GM19452 (cell line): ENCODE data around the gene TRIO.

Source experiments
- ATAC-seq: cut with Tn5 transposase; IDR thresholded peaks from one replicate; pipeline ENCODE4 v1.9.1; 2021; ENCODE audit not compliant: unreplicated experiment

The TRIO gene

GRCh38 chr5:14165375-14166106 lies 22.4 kb downstream of the TRIO start:
- ATAC-seq = no peak

GRCh38 chr5:14166437-14166836 lies 23.3 kb downstream of the TRIO start:
- ATAC-seq = no peak

- ATAC-seq = no peak
These were observed 24.2 kb downstream of the TRIO start for GRCh38 chr5:14167211-14167845.

GRCh38 chr5:14168144-14168792 lies 25.1 kb downstream of the TRIO start:
- ATAC-seq = peak; percentile 36

DNA sequence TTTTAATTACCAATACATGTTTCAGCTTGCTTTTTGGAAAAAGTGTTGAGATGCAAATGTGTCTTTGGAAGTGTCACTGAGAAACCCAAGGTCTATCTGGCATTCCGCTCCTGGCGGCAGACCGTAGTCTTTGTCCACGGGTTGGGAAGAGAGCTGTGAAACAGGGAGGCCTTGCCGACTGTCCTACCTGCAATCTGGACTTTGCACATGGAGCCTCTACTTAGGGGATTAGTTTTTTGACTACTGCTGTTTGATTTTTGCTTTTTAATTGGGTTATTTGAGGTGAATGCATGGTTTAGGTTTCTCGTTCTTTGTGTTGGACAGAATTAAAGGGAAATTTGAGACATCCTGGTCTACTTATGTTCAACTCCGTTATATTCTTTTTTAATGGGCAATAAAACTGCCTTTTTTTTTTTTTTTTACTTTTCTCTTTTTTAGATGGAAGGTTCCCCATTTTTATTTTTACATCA lies 25.7 kb downstream of the TRIO start:
- peak; percentile 2 for ATAC-seq

GRCh38 chr5:14171046-14171445 lies 27.9 kb downstream of the TRIO start:
- no peak for ATAC-seq

DNA sequence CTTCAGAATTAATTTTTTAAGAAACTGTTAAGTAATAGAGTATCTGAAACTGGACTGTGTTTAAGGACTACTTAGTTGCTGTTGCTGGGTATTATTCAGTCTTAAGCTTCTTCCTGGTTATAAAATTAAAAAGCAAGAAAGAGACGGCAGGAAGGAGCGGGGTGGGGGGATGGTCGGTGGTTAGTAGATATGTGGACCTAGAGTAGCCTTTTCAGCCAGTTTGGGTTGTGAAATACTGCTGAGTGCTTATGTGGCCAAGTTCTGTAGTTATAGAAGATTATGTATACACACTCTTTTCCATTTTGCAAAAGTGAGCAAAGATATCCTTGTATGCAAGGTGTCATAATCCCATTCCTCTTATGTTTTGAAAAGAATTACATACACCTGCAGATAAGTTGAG lies 28.5 kb downstream of the TRIO start:
- ATAC-seq = no peak

DNA sequence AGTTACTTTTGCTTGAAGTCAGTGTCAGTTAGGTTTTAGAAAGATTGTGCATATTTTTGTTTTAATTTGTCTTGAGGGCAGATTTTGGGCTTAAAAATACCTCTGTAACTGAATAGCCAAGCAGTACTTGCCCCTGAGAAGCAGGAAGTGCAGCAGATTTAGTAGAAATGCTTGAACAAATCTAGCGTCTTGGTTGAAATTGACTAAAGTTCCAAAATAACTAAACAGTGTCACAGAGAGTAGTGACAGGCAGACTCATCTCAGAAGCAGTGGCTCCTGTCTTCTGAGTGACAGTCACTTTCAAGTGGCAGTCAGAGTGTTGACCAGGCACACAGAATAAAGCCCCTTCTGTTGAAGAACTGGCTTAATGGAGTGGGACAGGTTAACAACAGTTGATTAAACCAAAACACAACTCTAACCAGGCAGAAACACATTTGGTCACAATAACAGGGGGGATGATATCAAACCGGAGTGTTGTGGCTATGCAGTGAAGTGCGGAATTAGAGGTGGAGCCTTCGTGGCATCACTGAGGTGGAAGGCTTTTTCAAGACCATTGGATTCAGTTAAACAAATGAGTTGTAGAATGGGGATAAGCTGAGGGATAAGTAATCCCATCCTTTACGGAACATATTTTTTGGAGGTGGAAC lies 29.1 kb downstream of the TRIO start:
- peak; percentile 52 for ATAC-seq

DNA sequence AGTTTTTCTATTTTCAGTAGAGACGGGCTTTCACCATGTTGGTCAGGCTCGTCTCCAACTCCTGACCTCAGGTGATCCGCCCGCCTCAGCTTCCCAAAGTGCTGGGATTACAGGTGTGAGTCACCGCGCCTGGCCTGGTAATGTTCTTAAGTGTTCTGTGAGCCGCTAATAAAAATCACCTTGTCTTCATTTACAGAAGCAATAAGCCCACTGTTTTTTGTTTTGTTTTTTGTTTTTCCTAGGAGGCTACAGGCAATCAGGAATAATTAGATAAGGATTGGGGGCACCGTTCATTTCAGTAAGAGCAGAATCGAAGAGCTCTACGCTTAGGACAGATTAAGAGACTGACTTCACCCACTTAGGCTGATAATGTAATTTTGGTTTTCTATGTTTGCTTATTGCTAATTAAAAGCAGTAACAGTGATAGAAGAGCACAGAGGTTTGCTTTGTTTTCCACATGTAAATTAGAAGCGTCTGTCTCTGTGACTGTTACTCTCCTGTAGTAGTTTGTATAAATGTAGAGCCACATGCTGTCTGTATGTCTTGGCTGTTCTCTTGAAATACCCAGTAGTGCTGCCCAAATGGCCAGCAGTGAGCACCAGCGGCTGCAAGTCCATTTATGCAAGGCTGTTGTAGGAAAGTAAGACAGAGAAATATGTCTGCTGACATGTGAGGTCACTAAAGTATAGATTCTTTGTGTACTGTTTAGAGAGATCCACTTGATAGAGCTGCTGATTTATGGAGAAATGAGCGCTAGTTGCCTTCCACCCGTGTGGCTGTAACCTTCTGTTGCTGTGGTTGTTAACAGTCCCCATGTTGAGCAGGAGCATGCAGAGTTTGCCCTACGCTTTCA lies 30.5 kb downstream of the TRIO start:
- ATAC-seq = peak; percentile 4

DNA sequence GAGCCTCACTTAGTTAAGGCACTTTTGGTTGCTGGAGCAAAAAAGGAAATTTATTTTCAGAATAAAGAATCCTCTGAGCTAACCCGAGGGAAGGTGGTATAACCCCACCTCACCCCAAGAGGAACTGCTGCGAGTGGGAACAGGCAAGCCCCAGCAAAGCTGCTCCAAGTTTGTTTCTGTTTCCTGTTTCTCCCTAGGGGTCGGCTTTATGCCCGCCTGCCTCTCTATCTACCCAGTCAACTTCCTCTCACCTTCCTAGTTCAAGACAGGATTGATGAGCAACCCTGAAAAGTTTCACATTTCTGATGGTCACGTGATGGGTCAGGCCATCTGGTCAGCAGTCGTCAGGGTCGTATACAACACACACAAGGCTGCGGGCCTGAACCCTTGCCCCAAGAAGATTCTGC lies 31.1 kb downstream of the TRIO start:
- ATAC-seq = peak; percentile 36

DNA sequence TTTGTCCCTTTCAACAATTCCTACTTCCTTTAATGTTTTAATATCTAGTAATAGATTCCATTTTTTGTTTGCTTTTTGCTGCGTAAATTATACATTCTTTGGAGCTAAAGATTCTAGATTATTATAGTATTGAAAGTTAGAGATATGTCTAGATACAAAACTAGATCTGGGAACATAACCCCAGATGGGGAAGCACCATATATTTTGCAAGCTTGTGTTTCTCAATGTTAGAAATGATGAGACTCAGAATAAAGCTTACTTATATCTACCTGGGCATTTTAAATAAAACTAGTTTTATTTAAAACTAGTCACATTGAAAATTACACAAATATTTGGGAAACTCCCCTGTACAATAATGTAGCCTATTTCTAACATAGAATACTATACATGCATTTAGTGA lies 32.2 kb downstream of the TRIO start:
- ATAC-seq = no peak

DNA sequence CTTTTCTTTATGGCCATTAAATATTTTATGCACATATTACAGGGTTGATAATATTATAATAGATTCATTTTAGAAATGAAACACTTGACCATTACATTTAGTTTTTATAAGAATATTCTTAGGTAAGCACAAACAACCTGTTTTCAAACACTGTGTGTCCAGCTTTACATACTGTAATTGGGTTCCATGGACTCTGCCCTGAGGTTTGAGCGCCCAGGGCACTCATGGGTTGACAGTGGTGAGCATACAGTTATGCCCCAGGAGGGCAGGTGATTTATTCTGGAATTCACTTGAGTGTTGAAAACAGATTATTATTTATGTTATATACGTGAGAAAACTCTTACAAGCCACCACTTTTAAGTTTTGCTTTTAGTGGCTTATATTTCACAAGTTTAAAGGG lies 33.7 kb downstream of the TRIO start:
- ATAC-seq = no peak

DNA sequence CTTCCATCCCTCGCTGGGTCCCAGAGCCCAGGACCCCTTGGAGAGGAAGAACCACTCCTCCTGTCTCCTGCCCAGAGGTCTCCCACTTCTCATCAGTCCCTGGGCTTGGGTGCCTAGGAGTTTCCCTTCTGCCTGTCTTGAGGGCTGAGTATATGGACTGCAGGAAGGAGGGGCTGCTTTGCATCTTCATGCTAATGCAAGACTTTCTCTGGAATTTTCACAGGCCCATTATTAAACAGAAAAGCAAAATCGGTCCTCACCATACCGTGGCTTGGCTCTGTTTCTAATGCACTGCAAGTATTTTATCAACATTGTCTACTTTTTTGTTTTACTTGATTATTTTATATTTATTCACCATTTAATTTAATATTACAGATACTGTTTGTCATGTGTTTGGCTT lies 34.5 kb downstream of the TRIO start:
- ATAC-seq = no peak

- ATAC-seq = no peak
These were observed 34.9 kb downstream of the TRIO start for GRCh38 chr5:14178091-14178490.

DNA sequence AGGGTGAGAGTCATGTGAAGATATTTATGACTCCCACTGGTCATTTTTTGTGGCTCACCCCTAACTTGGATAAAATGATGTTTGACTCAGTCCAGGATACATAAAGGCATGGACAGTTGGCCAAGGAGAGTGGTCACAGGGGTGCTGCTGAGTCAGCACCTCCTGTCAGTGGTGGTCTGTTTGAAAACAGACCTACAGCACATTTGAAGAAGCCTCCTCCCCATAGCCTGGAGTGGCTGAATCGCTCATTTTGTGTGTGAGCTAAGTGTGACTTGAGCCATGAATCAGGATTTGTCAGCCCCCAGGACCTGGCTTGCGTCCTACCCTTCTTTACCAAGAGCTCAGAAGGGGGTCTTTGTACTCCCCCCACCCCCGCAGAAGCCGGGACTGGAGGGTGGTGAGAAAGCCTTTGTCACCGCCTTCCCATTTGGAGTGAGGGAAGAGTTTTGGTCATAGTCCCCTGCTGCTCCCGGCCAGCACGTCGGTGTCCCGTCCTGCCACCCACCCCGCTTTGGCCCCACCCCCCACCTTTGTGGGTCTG lies 35.6 kb downstream of the TRIO start:
- no peak for ATAC-seq

DNA sequence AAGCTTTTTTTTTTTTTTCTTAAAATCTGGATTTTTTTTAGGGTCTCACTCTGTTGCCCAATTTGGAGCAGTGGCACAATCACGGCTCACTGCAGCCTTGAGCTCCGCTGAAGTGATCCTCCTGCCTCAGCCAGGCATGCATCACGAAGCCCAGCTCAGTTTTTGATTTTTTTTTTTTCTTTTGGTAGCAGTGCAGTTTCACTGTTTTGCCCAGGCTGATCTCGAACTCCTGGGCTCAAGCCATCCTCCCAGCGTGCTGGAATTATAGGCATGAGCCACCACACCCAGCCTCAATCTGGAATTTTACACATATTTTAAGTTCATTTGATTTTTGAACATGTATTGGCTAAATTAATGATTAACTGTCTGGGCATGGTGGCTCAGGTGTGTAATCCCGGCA lies 36.3 kb downstream of the TRIO start:
- no peak for ATAC-seq

DNA sequence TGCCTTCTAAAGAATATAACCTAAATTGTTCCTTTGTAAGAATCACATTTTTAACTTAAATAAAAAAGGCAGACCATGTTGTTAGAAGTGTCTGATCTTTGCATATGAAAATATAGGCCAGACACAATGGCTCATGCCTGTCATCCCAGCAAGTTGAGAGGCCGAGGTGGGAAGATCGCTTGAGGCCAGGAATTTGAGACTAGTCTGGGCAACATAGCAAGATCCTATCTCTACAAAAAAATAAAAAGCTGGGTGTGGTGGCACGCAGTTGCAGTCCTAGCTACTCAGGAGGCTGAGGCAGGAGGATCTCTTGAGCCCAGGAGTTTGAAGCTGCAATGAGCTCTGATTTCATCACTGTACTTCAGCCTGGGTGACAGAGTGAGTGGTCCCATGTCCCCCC lies 37.3 kb downstream of the TRIO start:
- no peak for ATAC-seq

GRCh38 chr5:14181299-14181968 lies 38.3 kb downstream of the TRIO start:
- ATAC-seq = no peak

DNA sequence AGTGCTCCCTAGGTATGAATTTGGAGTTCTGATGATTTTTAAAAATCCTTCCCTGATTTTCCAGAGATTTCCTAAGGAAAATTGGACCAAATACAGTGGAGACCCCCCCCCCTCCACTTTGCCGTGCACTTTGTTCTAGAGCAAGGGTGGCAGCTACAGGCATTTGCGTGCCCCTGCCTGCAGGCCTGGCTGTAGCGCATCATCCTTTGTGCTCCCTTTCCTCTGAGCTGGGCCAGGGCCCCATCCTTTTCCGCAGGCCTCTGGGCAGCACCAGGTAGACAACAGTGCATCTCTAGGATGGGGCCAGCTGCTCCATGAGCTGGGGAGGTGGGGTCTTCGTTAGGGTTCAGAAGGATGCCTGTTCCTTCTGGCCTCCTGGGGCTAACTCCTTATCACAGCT lies 39.6 kb downstream of the TRIO start:
- ATAC-seq = no peak
